ENCODE measurements around the gene TMEM80.

Gene TMEM80

DNA sequence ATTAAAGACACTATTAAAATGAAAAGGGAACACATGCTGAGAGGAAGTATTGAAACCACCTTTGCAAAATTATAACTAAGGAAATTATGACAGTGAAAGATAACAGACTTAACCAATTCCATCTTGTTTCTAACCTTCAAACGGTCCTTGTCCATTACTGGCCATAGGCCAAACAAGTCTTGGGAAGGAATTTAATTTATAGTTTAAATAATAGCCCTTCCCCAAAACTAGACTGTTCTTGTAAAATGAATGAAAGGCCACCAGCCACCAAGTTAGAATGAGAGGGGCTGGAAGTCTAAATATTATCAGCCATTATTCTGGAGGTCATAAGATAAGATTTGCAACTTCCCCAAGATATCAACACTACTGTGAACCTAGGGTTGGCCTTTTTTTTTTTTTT lies 49.8 kb downstream of the TMEM80 start:
- no peak for DNase-seq (ENCODE audit: low read depth)

DNA sequence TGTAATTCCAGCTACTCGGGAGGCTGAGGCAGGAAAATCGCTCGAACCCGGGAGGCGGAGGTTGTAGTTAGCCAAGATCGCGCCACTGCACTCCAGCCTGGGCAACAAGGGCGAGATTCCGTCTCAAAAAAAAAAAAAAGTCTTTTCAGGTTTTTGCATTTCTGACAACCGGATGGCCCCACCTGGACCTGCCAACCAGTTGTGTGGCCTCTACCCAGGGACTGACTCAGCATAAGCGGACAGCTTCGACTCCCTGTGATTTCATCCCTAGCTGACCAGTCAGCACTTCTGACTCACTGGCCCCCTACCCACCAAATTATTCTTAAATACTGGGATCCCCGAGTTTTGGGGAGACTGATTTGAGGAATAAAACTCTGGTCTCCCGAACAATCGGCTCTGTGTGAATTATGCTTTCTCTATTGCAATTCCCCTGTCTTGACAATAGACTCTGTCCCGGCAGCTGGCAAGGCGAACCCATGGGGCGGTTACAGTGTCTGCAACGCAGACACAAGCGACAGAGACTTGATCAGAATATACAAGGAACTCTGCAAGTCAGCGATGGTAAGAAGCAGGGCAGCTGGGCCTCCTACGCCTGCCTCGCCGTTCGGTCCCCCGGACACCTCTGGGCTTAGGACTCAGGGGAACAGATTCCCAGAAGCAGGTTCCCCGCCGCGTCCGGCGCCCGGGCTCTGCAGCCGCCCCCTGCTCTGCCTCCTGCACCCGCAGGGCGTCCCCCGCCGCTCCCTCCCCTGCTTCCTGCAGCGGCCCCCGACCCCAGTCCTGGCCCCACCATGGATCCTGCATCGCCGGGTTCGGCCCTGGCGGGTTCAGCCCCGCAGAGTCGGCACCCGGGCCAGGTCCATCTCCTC lies 50.9 kb downstream of the TMEM80 start:
- no peak for DNase-seq (ENCODE audit: low read depth)

DNA sequence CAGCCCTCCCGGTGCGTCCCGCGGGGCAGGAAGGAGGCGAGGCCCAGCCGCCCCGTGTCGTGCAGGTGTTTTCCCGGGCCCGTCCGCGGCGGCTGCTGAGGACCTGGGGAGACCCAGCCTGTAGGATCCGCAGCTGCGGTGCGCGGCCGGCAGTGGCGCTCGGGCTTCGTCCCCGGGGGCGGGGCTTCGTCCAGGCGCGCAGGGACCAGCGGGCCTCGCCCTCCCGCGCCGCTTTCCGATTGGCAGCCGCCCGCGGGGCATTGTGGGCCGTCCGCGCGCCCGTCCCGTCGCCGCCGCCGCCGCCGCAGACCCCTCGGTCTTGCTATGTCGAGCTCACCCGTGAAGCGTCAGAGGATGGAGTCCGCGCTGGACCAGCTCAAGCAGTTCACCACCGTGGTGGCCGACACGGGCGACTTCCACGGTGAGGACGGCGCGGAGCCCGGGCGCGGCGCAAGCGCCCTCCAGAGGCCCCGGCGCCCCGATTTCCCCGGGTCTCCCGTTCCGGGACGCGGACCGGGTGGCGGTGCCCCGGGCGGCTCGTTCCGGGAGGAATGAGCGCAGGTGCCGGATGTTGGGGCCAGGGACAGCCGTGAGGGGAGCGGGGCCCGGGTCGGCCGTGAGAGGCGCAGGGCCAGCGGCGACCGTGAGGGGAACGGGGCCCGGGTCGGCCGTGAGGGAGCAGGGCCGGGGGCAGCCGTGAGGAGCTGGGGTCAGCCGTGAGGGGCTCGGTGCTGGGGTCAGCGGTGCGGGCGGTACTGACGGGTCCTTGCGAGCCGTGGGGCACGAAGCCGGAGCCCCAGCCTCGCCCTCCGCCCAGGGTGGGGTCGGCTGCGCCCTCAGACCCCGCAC lies 51.8 kb downstream of the TMEM80 start, which contains the start of gene TALDO1:
Gene TALDO1 (plus strand): TSS at position 307 of the 849 bp plus-strand sequence. CDS start 18 bp downstream, at position 325.
- DNase-seq (ENCODE audit: low read depth), result peak; percentile 57

DNA sequence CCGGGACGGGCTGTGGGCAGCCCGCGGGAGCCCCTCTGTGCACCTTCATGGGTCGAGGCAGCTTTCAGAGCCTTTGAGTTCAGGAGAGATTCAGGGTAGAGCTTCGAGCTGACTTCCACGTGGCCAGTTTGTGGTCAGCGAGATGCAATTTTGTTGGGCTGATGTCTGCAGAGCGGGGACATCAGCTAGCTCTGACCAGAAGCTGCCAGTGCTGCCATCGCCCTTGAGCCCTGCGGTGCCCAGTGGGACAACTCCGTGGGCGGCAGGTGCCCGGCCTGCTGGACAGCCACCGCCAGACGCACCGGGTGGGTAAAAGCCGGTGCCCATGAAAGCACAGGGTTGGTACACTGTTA lies 52.4 kb downstream of the TMEM80 start:
- DNase-seq (ENCODE audit: low read depth), result no peak

DNA sequence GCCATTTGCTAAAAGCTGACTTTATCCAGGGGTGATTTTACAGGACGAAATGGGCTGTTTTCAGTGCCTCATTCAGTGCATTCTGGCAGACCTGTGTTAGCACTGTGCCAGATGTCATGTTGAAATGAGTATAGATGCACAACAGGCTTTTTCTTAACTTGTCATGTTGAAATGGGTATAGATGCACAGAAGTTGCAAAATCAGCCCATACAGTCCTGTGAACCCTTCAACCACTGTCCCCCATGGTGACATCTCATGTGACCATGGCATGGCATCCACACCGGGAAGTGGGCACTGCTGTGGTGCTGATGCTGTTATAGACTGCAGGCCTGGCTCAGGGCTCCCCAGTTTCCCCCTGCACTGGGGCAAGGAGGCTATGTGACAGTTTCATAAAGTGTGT lies 54.1 kb downstream of the TMEM80 start:
- DNase-seq (ENCODE audit: low read depth), result no peak
